Epithelial cell of esophagus (primary cell): ENCODE results near the gene HIVEP1.

Source experiments
- DNase-seq: peaks from one replicate; pipeline ENCODE4 v3.0.0; 2010; ENCODE audit warnings: low read depth
- H3K4me3 ChIP-seq: 2 replicates; pipeline ENCODE4 v1.5.1; 2011; ENCODE audit warnings: mild to moderate bottlenecking, low read length, control low read depth
- TF ChIP-seq, protein P1 (sequence below): IDR thresholded peaks from 2 replicates; pipeline ENCODE4 v1.5.1; 2011; ENCODE audit warnings: low read depth, mild to moderate bottlenecking, low read length, control low read depth, inconsistent platforms; ENCODE audit not compliant: insufficient read depth; ENCODE audit errors: missing control alignments

The HIVEP1 gene

DNA sequence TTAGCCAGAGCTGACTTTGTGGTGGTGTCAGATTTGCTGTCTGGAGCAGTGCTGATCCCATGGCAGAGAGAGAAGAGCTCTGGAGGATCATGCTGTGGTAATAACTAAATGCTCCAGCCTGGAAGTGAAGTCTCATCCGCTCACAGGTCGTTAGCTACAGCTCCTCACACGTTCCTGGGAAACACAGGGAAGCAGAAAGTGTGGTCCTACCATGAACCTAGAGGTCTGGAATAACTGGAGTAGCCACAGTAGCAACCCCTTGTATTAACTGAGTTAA, 2.7 kb downstream of the HIVEP1 start:
- DNase-seq = no peak
- H3K4me3 ChIP-seq = no peak overlapping the region
- TF ChIP-seq, protein P1, sequence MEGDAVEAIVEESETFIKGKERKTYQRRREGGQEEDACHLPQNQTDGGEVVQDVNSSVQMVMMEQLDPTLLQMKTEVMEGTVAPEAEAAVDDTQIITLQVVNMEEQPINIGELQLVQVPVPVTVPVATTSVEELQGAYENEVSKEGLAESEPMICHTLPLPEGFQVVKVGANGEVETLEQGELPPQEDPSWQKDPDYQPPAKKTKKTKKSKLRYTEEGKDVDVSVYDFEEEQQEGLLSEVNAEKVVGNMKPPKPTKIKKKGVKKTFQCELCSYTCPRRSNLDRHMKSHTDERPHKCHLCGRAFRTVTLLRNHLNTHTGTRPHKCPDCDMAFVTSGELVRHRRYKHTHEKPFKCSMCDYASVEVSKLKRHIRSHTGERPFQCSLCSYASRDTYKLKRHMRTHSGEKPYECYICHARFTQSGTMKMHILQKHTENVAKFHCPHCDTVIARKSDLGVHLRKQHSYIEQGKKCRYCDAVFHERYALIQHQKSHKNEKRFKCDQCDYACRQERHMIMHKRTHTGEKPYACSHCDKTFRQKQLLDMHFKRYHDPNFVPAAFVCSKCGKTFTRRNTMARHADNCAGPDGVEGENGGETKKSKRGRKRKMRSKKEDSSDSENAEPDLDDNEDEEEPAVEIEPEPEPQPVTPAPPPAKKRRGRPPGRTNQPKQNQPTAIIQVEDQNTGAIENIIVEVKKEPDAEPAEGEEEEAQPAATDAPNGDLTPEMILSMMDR = no peak

DNA sequence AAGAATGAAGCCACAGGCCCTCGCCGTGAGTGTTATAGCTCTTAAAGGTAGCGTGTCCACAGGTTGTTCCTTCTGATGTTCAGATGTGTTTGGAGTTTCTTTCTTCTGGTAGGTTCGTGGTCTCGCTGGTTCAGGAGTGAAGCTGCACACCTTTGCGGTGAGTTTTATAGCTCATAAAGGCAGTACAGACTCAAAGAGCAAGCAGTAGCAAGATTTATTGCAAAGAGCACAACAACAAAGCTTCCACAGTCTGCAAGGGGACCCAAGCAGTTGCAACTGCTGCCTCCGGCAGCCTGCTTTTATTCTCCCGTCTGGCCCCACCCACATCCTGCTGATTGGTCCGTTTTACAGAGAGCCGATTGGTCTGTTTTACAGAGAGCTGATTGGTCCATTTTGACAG, 5.2 kb downstream of the HIVEP1 start:
- no peak for DNase-seq
- no peak overlapping the region for H3K4me3 ChIP-seq
- TF ChIP-seq, protein P1 = no peak

DNA sequence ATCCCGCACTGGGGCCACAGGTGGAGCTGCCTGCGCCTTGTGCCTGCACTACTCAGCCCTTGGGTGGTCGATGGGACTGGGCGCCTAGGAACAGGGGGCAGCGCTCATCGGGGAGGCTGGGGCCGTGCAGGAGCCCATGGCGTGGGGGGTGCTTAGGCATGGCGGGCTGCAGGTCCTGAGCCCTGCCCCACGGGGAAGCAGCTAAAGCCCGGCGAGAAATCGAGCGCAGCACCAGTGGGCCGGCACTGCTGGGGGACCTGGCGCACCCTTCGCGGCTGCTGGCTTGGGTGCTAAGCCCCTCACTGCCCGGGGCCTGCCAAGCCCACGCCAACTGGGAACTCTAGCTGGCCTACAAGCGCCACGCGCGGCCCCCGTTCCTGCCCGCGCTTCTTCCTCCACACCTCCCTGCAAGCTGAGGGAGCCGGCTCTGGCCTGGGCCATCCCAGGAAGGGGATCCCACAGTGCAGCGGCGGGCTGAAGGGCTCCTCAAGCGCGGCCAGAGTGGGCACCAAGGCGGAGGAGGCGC, 5.8 kb downstream of the HIVEP1 start:
- TF ChIP-seq, protein P1 = no peak
- H3K4me3 ChIP-seq = no peak overlapping the region
- no peak for DNase-seq

DNA sequence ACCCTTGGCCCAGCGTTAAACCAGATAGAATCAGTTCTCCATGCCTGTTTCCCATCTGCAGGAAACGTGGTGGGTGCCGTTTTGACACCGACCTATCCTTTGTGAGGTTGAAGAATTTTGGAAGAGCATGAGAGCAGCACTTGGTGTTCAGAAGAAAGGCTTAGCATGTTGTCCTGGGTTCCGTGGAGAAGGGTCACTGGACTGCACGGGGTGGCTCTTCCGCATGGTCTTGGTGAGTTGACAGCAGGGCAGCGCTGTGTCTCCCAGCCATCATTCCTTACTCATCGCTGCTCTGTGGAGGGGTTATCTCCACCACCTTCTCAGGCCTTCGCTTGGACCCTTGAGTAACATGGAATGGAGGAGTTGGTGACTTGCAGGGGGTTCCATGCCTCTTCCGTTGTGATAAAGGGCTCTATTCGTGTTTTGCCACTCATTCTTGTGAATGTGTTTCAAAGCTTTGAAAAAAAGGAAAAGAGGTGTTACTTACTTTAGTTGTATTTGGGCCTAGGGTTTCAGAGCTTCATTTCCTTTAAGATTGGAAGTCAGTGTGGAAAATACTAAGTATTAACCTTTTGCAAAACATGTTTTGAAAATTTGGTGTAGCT, 8.2 kb downstream of the HIVEP1 start:
- DNase-seq = no peak
- no peak overlapping the region for H3K4me3 ChIP-seq
- TF ChIP-seq, protein P1 = no peak

DNA sequence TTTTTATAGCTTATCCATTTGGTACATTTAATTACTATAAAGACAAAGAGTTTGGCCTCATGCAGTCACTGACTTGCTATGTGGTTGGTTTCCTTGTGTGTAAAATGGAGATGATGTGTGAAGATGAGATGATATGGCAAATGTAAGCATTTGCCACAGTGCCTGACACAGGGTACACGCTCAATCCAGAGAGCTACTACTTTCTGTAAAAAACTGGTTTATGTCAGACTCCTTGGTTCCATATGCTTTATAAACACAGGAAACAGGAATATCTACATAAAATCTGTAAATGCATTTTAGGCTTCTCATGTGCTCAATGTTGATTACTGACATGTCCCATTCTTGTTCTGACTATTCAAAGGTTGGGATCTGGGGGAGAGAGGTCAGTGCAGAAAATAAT, 10.4 kb downstream of the HIVEP1 start:
- TF ChIP-seq, protein P1 = no peak
- no peak for DNase-seq

DNA sequence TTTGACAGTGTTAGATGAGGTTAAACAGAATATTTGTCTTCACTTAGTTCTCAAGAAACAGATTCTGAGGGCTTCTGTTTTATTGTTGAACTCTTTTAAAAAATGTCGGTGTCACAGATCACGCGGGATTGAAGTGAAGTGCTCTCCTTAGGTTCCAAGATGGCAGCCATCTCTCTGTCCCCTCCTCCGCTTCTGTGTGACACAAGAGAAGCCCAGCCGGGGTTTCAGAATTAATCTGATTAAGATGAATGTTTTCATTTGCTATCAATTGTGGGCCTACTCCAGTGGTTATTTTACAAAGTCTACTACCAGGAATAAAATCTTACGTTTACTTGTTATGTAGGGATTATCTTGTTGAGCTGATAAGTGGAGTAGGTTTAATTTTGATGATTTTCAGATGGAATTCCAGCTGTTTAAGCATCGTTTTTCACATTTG, 10.9 kb downstream of the HIVEP1 start:
- DNase-seq = no peak
- no peak overlapping the region for H3K4me3 ChIP-seq
- TF ChIP-seq, protein P1 = no peak

More for the DNA sequence above, 10.4 kb downstream of the HIVEP1 start:
- H3K4me3 ChIP-seq = no peak overlapping the region

DNA sequence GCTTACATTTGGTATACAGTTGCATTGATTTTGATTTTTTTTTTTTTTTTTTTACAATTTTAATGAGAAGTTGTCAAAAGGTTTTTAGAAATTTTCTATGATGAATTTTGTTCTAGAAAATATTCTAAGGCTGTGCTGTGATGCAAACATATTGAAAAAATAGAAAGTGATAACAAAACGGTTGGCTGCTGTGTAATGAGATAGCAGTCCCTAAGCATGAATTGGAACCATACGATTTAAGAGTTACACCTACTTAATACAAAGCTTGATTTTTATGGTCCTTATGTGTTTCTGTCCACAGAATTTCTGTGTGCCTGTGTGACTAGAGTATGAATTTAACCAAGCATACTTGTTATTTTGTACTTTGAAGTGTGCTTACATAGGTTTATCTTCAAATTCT, 12.1 kb downstream of the HIVEP1 start:
- TF ChIP-seq, protein P1 = no peak
- H3K4me3 ChIP-seq = no peak overlapping the region
- no peak for DNase-seq
